ENCODE data around the gene TYROBP.

DNA sequence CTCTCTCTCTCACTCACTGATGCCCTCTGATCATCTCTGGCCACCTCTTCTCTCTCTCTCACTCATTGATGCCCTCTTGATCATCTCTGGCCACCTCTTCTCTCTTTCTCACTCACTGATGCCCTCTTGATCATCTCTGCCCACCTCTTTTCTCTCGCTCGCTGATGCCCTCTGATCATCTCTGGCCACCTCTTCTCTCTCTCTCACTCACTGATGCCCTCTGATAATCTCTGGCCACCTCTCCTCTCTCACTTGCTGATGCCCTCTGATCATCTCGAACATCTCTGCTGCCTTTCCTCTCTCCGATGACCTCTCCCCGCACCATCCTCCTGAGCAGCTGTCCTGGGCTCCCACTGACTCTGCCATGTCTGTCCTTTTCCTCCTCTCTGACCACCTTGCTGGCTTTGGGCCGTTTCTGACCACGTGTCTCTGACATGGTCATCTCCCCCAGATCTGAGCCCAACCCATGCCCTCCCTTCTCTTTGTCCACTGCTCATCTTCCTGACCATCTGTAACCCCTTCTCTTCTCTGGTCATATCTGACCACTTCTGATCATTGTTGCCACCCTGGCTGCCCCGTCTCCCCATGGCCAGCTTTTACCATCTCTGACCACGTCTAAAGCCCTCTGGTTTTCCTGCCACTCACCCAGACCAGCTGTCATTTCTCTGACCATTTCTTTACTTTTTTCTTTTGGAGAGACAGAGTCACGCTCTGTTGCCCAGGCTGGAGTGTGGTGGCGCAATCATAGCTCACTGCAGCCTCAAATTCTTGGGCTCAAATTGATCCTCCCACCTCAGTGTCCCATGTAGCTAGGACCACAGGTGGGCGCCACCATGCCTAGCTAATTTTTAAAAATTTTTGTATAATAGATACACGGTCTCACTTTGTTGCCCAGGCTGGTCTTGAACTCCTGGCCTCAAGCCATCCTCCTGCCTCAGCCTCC lies 30.5 kb upstream of the TYROBP start:
- TF ChIP-seq POLR2A (IDR thresholded peaks at IDR 0.05; ENCODE audit: extremely low read depth, insufficient read length) (no peak), MYC (IDR thresholded peaks at IDR 0.05; ENCODE audit: low read depth, low read length) (no peak)
- TF ChIP-seq, protein P1, sequence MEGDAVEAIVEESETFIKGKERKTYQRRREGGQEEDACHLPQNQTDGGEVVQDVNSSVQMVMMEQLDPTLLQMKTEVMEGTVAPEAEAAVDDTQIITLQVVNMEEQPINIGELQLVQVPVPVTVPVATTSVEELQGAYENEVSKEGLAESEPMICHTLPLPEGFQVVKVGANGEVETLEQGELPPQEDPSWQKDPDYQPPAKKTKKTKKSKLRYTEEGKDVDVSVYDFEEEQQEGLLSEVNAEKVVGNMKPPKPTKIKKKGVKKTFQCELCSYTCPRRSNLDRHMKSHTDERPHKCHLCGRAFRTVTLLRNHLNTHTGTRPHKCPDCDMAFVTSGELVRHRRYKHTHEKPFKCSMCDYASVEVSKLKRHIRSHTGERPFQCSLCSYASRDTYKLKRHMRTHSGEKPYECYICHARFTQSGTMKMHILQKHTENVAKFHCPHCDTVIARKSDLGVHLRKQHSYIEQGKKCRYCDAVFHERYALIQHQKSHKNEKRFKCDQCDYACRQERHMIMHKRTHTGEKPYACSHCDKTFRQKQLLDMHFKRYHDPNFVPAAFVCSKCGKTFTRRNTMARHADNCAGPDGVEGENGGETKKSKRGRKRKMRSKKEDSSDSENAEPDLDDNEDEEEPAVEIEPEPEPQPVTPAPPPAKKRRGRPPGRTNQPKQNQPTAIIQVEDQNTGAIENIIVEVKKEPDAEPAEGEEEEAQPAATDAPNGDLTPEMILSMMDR (IDR thresholded peaks at IDR 0.05; ENCODE audit: low read depth, low read length): no peak
- TF ChIP-seq, protein P2, sequence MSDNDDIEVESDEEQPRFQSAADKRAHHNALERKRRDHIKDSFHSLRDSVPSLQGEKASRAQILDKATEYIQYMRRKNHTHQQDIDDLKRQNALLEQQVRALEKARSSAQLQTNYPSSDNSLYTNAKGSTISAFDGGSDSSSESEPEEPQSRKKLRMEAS (IDR thresholded peaks at IDR 0.05; ENCODE audit: low read depth, low read length): no peak
